IMR-90 (cell line): Measurements from ENCODE around the gene JAK1. TPM values are rescaled to one million over a fixed set of nuclear protein-coding genes. Genes with fewer than 3 reads are reported as not detected.
A peak's percentile ranks its signal among the peaks of the same experiment; 100 is the strongest.

Experiments used
- ATAC-seq: fragments of 200-7000 bp; cut with Tn5 transposase; 2 replicates; pipeline ENCODE4 v1.9.1; 2020; ENCODE audit warnings: low read depth, mild to moderate bottlenecking, moderate library complexity
- BruUV-seq: library from RNA; stranded (reverse); fragments of 400-500 nt; replicated peaks from 2 replicates; lab custom pipeline; 2021; lab: Mats Ljungman, UMichigan
- CTCF ChIA-PET: fragments of 300-600 bp; formaldehyde crosslinking; extraction: SDS; loops from one replicate; lab custom pipeline; 2021; ENCODE audit warnings: antibody characterized with exemption; lab: Yijun Ruan, JAX
- POLR2A ChIA-PET: fragments of 300-600 bp; sonication (Branson Sonifier 250); formaldehyde crosslinking; loops from one replicate; lab custom pipeline; 2022; ENCODE audit warnings: antibody characterized with exemption; ENCODE audit not compliant: unreplicated experiment; lab: Charles Lee
- DNase-seq: peaks from one replicate; pipeline ENCODE4 v3.0.0; 2013
- H2AFZ ChIP-seq: replicated peaks from 2 replicates; pipeline ENCODE3; 2013; ENCODE audit warnings: low read length, mild to moderate bottlenecking; ENCODE audit not compliant: poor library complexity
- H2AK5ac ChIP-seq: 2 replicates; pipeline ENCODE4 v1.6.1; 2013; ENCODE audit warnings: low read depth, low read length, inconsistent platforms
- H2AK9ac ChIP-seq: replicated peaks from 2 replicates; pipeline ENCODE3; 2013; ENCODE audit warnings: mild to moderate bottlenecking, low read depth, low read length, moderate library complexity; ENCODE audit not compliant: poor library complexity
- H2BK120ac ChIP-seq: 2 replicates; pipeline ENCODE4 v1.6.1; 2013; ENCODE audit warnings: low read depth, low read length, inconsistent platforms
- H2BK15ac ChIP-seq: 3 replicates; pipeline ENCODE4 v1.6.1; 2013; ENCODE audit warnings: low read depth, low read length, inconsistent platforms
- H2BK20ac ChIP-seq: 2 replicates; pipeline ENCODE4 v1.6.1; 2013; ENCODE audit warnings: low read depth, mild to moderate bottlenecking, inconsistent platforms, low read length, moderate library complexity
- H2BK5ac ChIP-seq: 2 replicates; pipeline ENCODE4 v1.6.1; 2013; ENCODE audit warnings: mild to moderate bottlenecking, low read depth, low read length, inconsistent platforms; ENCODE audit not compliant: poor library complexity, severe bottlenecking
- H3K14ac ChIP-seq: replicated peaks from 2 replicates; pipeline ENCODE4 v1.6.1; 2013; ENCODE audit warnings: low read depth, low read length, inconsistent platforms
- H3K18ac ChIP-seq: 2 replicates; pipeline ENCODE4 v1.6.1; 2013; ENCODE audit warnings: low read depth, low read length, control low read depth
- H3K23ac ChIP-seq: 2 replicates; pipeline ENCODE4 v1.6.1; 2013; ENCODE audit warnings: low read depth, low read length, inconsistent platforms
- H3K27ac ChIP-seq: 2 replicates; pipeline ENCODE4 v1.5.1; 2013; ENCODE audit warnings: mild to moderate bottlenecking, control low read depth, low read length; ENCODE audit not compliant: insufficient read depth
- H3K27me3 ChIP-seq: 2 replicates; pipeline ENCODE4 v1.6.1; 2013; ENCODE audit warnings: low read length; ENCODE audit not compliant: control insufficient read depth, insufficient read depth
- H3K36me3 ChIP-seq: 2 replicates; pipeline ENCODE4 v1.6.1; 2013; ENCODE audit warnings: low read length, mixed read lengths; ENCODE audit not compliant: control insufficient read depth, insufficient read depth
- H3K4ac ChIP-seq: 2 replicates; pipeline ENCODE4 v1.6.1; 2013; ENCODE audit warnings: low read depth, low read length, inconsistent platforms
- H3K4me1 ChIP-seq: 2 replicates; pipeline ENCODE4 v1.6.1; 2013; ENCODE audit warnings: low read length, mixed read lengths; ENCODE audit not compliant: control insufficient read depth, insufficient read depth
- H3K4me2 ChIP-seq: 2 replicates; pipeline ENCODE4 v1.6.1; 2013; ENCODE audit warnings: low read depth, mild to moderate bottlenecking, control low read depth, low read length, moderate library complexity
- H3K4me3 ChIP-seq: 2 replicates; pipeline ENCODE4 v1.5.1; 2013; ENCODE audit warnings: low read depth, mild to moderate bottlenecking, control low read depth, low read length, moderate library complexity; ENCODE audit not compliant: insufficient read depth
- H3K56ac ChIP-seq: 2 replicates; pipeline ENCODE4 v1.6.1; 2013; ENCODE audit warnings: low read length, inconsistent platforms; ENCODE audit not compliant: insufficient read depth; ENCODE audit errors: extremely low read depth
- H3K79me1 ChIP-seq, 2 experiments: 2 replicates each; pipeline ENCODE4 v1.6.1; 2013; ENCODE audit warnings: low read length in 2 of 2, inconsistent platforms in 1 of 2, low read depth in 1 of 2
- H3K9ac ChIP-seq: 2 replicates; pipeline ENCODE4 v1.6.1; 2013; ENCODE audit warnings: low read depth, low read length, control low read depth
- H3K9me1 ChIP-seq: 2 replicates; pipeline ENCODE4 v1.6.1; 2013; ENCODE audit warnings: low read length, inconsistent platforms; ENCODE audit not compliant: insufficient read depth
- H3K9me3 ChIP-seq: 2 replicates; pipeline ENCODE4 v1.6.1; 2013; ENCODE audit warnings: low read length; ENCODE audit not compliant: control insufficient read depth, insufficient read depth
- H4K20me1 ChIP-seq: 2 replicates; pipeline ENCODE4 v1.6.1; 2013; ENCODE audit warnings: low read length, inconsistent platforms; ENCODE audit not compliant: insufficient read depth
- H4K5ac ChIP-seq: 2 replicates; pipeline ENCODE4 v1.6.1; 2013; ENCODE audit warnings: mild to moderate bottlenecking, low read depth, low read length, control low read depth
- H4K8ac ChIP-seq, 2 experiments: 2 replicates each; pipeline ENCODE4 v1.6.1; 2013; ENCODE audit warnings: low read depth in 2 of 2, low read length in 2 of 2, control low read depth in 1 of 2, inconsistent platforms in 1 of 2
- H4K91ac ChIP-seq: 2 replicates; pipeline ENCODE4 v1.6.1; 2013; ENCODE audit warnings: low read depth, low read length, inconsistent platforms; ENCODE audit not compliant: insufficient read depth
- BHLHE40 ChIP-seq: fragments of 150-350 bp; IDR thresholded peaks from 2 replicates; pipeline ENCODE4 v1.6.1; 2016; ENCODE audit warnings: mild to moderate bottlenecking, low read depth, low read length
- CEBPB ChIP-seq: IDR thresholded peaks from 2 replicates; pipeline ENCODE4 v1.6.1; 2012; ENCODE audit warnings: low read depth, low read length, improper control_type of control experiment
- CTCF ChIP-seq: conservative IDR thresholded peaks from 2 replicates; pipeline ENCODE4 v1.5.1; 2012; ENCODE audit warnings: mild to moderate bottlenecking, low read depth, low read length, improper control_type of control experiment
- NFE2L2 ChIP-seq: fragments of 150-350 bp; IDR thresholded peaks from 2 replicates; pipeline ENCODE4 v1.6.1; 2016; ENCODE audit warnings: low read depth, mild to moderate bottlenecking, low read length
- SMC3 ChIP-seq: fragments of 150-350 bp; IDR thresholded peaks from 2 replicates; pipeline ENCODE4 v1.6.1; 2016; ENCODE audit warnings: low read depth, mild to moderate bottlenecking, antibody characterized with exemption, low read length, moderate library complexity
- USF2 ChIP-seq: fragments of 150-350 bp; IDR thresholded peaks from 2 replicates; pipeline ENCODE4 v1.6.1; 2017; ENCODE audit warnings: mild to moderate bottlenecking, antibody characterized with exemption, low read length, low read depth
- WGBS, 2 experiments: methylation state at CpG; one replicate each; pipeline versions ENCODE4 v1.1.5 to v1.1.7; 2013; ENCODE audit warnings: missing lambda C conversion rate in 2 of 2; ENCODE audit not compliant: insufficient read length in 1 of 2; ENCODE audit errors: extremely low coverage in 2 of 2; 5-methylcytosine and 5-hydroxymethylcytosine counted together
- dilution Hi-C: fragments of 300-500 bp; cut with HindIII; formaldehyde crosslinking; loops from one replicate; pipeline ENCODE4 v1.14.3; 2018; ENCODE audit warnings: low sequenced_read_pairs; ENCODE audit not compliant: unreplicated experiment
- in situ Hi-C: fragments of 300-500 bp; cut with MboI; formaldehyde crosslinking; loops from 3 replicates; pipeline ENCODE4 v1.14.3; 2019; ENCODE audit warnings: low sequenced_read_pairs, inconsistent platforms, mixed read lengths
- intact Hi-C: fragments of 100-400 bp; cut with micrococcal nuclease; formaldehyde crosslinking; loops from 2 replicates; pipeline ENCODE4 v1.10.0; 2022
- polyA plus RNA-seq, 3 experiments: library from polyadenylated mRNA; depleted of rRNA; stranded (reverse); fragments of >200 nt; gene quantifications; 2 replicates each; pipeline ENCODE4 v1.2.3, GENCODE V29; 2012; ENCODE audit warnings: low replicate concordance in 1 of 3
- total RNA-seq: library from RNA; depleted of rRNA; stranded (reverse); fragments of >200 nt; gene quantifications from 2 replicates; pipeline ENCODE4 v1.2.3, GENCODE V29; 2012

The JAK1 gene
- total and polyA plus RNA-seq, 2 of the 4 experiments (the other 2 are of a cell fraction): 76.9 to 103 TPM

GRCh38 chr1:64823691-64824476 is 142.5 kb downstream of the JAK1 start (continued):
- TF ChIP-seq SMC3 (peak; percentile 83), NFE2L2 (no peak)

GRCh38 chr1:64822621-64823020 is 143.7 kb downstream of the JAK1 start:
- ChIA-PET CTCF (no interaction called here), POLR2A (no interaction called here)
- peaks cover 6% of the 10 kb centered on the region; the same call in 1 of the 2 replicates for H3K4me1 ChIP-seq
- H3K36me3 ChIP-seq: no peaks in the 10 kb centered on the region
- dilution Hi-C loops: no loop called here
- intact Hi-C loops: no loop called here
- no peaks in the 10 kb centered on the region for H3K9me3 ChIP-seq
- no peak overlapping the region for H2BK120ac ChIP-seq
- no peaks in the 10 kb centered on the region for H3K9me1 ChIP-seq
- no peak overlapping the region for H2BK15ac ChIP-seq
- no peak overlapping the region for H4K91ac ChIP-seq
- H4K20me1 ChIP-seq: no peaks in the 10 kb centered on the region
- no peaks in the 10 kb centered on the region for H3K27me3 ChIP-seq
- no peak overlapping the region for H2AFZ ChIP-seq
- peak; percentile 35; the same call in 1 of the 2 replicates for ATAC-seq
- no peak overlapping the region for H3K27ac ChIP-seq
- no peaks in the 10 kb centered on the region for H3K79me1 ChIP-seq
- no peak overlapping the region for H3K4me2 ChIP-seq
- no CpG with 5 or more reads among the region's 1 CpG for WGBS, 2 experiments
- H3K14ac ChIP-seq: no peak overlapping the region
- H3K4ac ChIP-seq: no peak overlapping the region
- H3K4me3 ChIP-seq: no peak overlapping the region
- BruUV-seq: no TSS peak
- no peak overlapping the region for H4K5ac ChIP-seq
- no peak overlapping the region for H2BK20ac ChIP-seq
- no peak overlapping the region for H4K8ac ChIP-seq
- no peak overlapping the region for H3K23ac ChIP-seq
- no peak overlapping the region for H2AK9ac ChIP-seq
- TF ChIP-seq CEBPB (peak; percentile 7; the same call in 1 of the 2 replicates), USF2 (peak; percentile 44; the same call in 1 of the 2 replicates), BHLHE40 (peak; percentile 62; the same call in 1 of the 2 replicates), CTCF (no peak)
- no peak overlapping the region for H2AK5ac ChIP-seq
- no peak overlapping the region for H3K56ac ChIP-seq
- in situ Hi-C loops: loop anchor here (5.0 to 10.0 kb wide), 2 partner anchors 128 to 555 kb away; no protein-coding TSS in a partner anchor
- H3K18ac ChIP-seq: no peak overlapping the region
- peak; percentile 35 for DNase-seq
- H2BK5ac ChIP-seq: no peak overlapping the region
- H3K9ac ChIP-seq: no peak overlapping the region
